Measurements from ENCODE around the gene PAX7. TPM values are rescaled to one million over a fixed set of nuclear protein-coding genes. Genes with fewer than 3 reads are reported as not detected.
A peak's percentile ranks its signal among the peaks of the same experiment; 100 is the strongest.
"Not testable (repeated sequence)": the region's sequence is repeated elsewhere in the genome, so short reads cannot be mapped to it uniquely, and the experiment has no call there.

PAX7 gene
- polyA plus RNA-seq, 2 of the 4 experiments (the other 2 are of a cell fraction) = 0.23 to 0.48 TPM

- POLR2A ChIA-PET; DNase-seq (ENCODE audit: low read depth in 1 of 2, low spot score in 1 of 2); FAIRE-seq; H3K4me3 ChIP-seq; H3K4me2 ChIP-seq; H3K27ac ChIP-seq; H3K9me3 ChIP-seq; H3K4me1 ChIP-seq; ATAC-seq: not testable (repeated sequence)
- TF ChIP-seq ZC3H11A (IDR thresholded peaks at IDR 0.05) = peak; percentile 76
- 79% methylated on average over 7 of the region's 7 CpGs for WGBS (ENCODE audit: missing lambda C conversion rate)
- CTCF ChIA-PET = interaction anchor here (0.6 to 2.3 kb wide), 4 partner anchors 12 to 175 kb away, joined by 3 to 13 read pairs (median 4); no protein-coding TSS in a partner anchor
Observed at GRCh38 chr1:18694289-18694688, 63.6 kb downstream of the PAX7 start.

DNA sequence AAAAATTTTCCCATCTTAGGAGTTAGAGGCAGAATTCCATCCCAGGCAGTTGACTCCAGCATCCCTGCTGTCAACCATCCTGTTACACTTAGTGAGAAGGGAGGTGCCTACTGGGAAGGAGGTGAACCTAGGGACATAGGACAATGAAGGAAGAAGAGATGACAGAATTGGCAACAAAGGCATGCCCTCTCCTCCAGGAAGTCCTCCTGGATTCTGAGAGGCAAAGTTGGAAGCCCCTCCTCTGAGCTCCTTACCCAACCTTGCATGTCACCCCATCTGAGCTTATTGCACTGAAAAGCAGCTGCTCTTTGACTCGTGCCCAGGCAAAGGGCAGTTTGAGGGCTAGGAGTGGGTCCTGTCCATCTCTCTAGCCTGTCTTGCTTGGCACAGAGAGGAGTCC lies 66.9 kb downstream of the PAX7 start:
- WGBS (ENCODE audit: missing lambda C conversion rate) = 30% methylated on average over 1 of the region's 1 CpG
- ChIA-PET POLR2A (no interaction called here), CTCF (no interaction called here)

DNA sequence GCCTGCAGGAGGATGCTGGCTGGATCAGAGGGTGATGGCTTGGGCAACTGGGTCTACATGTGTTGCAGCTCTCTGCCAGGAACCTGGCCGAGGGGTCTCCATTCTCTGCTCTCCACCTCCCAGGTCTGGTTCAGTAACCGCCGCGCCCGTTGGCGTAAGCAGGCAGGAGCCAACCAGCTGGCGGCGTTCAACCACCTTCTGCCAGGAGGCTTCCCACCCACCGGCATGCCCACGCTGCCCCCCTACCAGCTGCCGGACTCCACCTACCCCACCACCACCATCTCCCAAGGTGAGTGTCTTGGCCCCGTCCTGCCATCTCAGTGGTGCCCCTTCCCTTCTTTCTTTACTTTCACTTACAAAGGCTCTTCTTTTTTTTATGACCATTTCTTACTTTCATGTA lies 69.9 kb downstream of the PAX7 start:
- POLR2A ChIA-PET = no interaction called here
- Histone ChIP-seq H3K9me3 (no peaks in the 10 kb centered on the region), H3K4me1 (no peaks in the 10 kb centered on the region), H3K4me2 (no peak overlapping the region), H3K27ac (no peak overlapping the region), H3K4me3 (no peak overlapping the region)
- ATAC-seq = no peak
- TF ChIP-seq MAZ (IDR thresholded peaks at IDR 0.05; ENCODE audit: borderline replicate concordance, low read depth, low read length) (no peak), RNF2 (IDR thresholded peaks at IDR 0.05; ENCODE audit: borderline replicate concordance, low read depth) (no peak), HDAC2 (IDR thresholded peaks at IDR 0.05) (no peak), HMGXB4 (CRISPR knock-in tag; IDR thresholded peaks at IDR 0.05; ENCODE audit: borderline replicate concordance) (no peak), TFCP2L1 (CRISPR knock-in tag; IDR thresholded peaks at IDR 0.05) (no peak), EHF (CRISPR knock-in tag; IDR thresholded peaks at IDR 0.05) (no peak)
- FAIRE-seq = no peak
- CTCF ChIA-PET = no interaction called here
- 84% methylated on average over 12 of the region's 12 CpGs for whole genome bisulfite sequencing (ENCODE audit: missing lambda C conversion rate)
- DNase-seq (ENCODE audit: low read depth in 1 of 2, low spot score in 1 of 2) = no peak

More for the DNA sequence above, 66.9 kb downstream of the PAX7 start:
- FAIRE-seq = no peak
- no peak for DNase-seq (ENCODE audit: low read depth in 1 of 2, low spot score in 1 of 2)
- Histone ChIP-seq H3K9me3 (no peaks in the 10 kb centered on the region), H3K27ac (no peak overlapping the region), H3K4me1 (no peaks in the 10 kb centered on the region), H3K4me2 (no peak overlapping the region), H3K4me3 (no peak overlapping the region)
- TF ChIP-seq HOXB5 (CRISPR knock-in tag; IDR thresholded peaks at IDR 0.05) = no peak
- TF ChIP-seq ZFP36 (IDR thresholded peaks at IDR 0.05; ENCODE audit: borderline replicate concordance, partially characterized antibody) = peak; percentile 70
- TF ChIP-seq GATA3 (IDR thresholded peaks at IDR 0.05; ENCODE audit: borderline replicate concordance) = no peak
- TF ChIP-seq PBX3 (IDR thresholded peaks at IDR 0.05) = no peak
- TF ChIP-seq MAFK (IDR thresholded peaks at IDR 0.05; ENCODE audit: partially characterized antibody) = no peak
- TF ChIP-seq, protein P1, sequence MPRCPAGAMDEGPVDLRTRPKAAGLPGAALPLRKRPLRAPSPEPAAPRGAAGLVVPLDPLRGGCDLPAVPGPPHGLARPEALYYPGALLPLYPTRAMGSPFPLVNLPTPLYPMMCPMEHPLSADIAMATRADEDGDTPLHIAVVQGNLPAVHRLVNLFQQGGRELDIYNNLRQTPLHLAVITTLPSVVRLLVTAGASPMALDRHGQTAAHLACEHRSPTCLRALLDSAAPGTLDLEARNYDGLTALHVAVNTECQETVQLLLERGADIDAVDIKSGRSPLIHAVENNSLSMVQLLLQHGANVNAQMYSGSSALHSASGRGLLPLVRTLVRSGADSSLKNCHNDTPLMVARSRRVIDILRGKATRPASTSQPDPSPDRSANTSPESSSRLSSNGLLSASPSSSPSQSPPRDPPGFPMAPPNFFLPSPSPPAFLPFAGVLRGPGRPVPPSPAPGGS (IDR thresholded peaks at IDR 0.05) = no peak
- no peak for TF ChIP-seq HOXA7 (CRISPR knock-in tag; IDR thresholded peaks at IDR 0.05)
- no peak for ATAC-seq

DNA sequence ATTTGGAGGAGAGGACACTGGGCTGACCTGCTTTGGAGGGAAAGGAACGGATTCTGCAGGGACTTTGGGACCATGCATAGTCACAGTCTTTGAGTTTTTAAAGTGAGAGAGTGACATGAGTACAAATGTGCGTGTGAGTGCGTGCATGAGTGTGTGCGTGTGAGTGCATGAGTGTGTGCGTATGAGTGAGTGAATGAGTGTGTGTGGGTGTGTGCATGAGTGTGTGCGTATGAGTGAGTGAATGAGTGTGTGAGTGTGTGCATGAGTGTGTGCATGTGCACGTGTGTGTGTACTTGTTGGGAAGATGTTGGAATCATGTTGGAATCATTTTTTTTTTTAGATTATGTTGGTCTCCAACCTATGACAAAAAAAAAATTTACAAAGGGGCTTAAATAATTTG lies 70.5 kb downstream of the PAX7 start:
- ATAC-seq = no peak
- WGBS (ENCODE audit: missing lambda C conversion rate) = 74% methylated on average over 7 of the region's 7 CpGs
- POLR2A ChIA-PET = no interaction called here
- FAIRE-seq = no peak
- no peak overlapping the region for H3K27ac ChIP-seq
- DNase-seq (ENCODE audit: low read depth in 1 of 2, low spot score in 1 of 2) = no peak
- no peak for TF ChIP-seq NPAS2 (CRISPR knock-in tag; IDR thresholded peaks at IDR 0.05; ENCODE audit: borderline replicate concordance)
- TF ChIP-seq NFE2L2 (conservative IDR thresholded peaks at IDR 0.05; ENCODE audit: low read length) = no peak
- H3K4me1 ChIP-seq = no peaks in the 10 kb centered on the region
- H3K4me2 ChIP-seq = no peak overlapping the region
- CTCF ChIA-PET = no interaction called here
- H3K4me3 ChIP-seq = no peak overlapping the region
- no peaks in the 10 kb centered on the region for H3K9me3 ChIP-seq
